ENCODE results near the gene PET100.

GRCh38 chr19:7617172-7617571 lies 12.4 kb upstream of the PET100 start:
- TF ChIP-seq CREB1 (IDR thresholded peaks at IDR 0.05; ENCODE audit: low read depth) = no peak
- no peak for TF ChIP-seq EP300 (IDR thresholded peaks at IDR 0.05; ENCODE audit: borderline replicate concordance)
- no peak for TF ChIP-seq RAD21 (IDR thresholded peaks at IDR 0.05; ENCODE audit: low read depth)
- TF ChIP-seq REST (IDR thresholded peaks at IDR 0.05; ENCODE audit: low read depth) = no peak
- TF ChIP-seq MAX (IDR thresholded peaks at IDR 0.05) = no peak
